Progenitor cell of endocrine pancreas (in vitro differentiated cells): ENCODE data around the gene GDPD2. TPM values are rescaled to one million over a fixed set of nuclear protein-coding genes. Genes with fewer than 3 reads are reported as not detected.

Source experiments
- DNase-seq: peaks from one replicate; pipeline ENCODE4 v3.0.0; 2021; ENCODE audit warnings: low spot score; ENCODE audit not compliant: unreplicated experiment
- H3K27ac Mint-ChIP-seq: 2 replicates; pipeline ENCODE4 v1.8.0; 2021; ENCODE audit warnings: mild to moderate bottlenecking, moderate library complexity, mixed read lengths
- H3K27me3 Mint-ChIP-seq: 2 replicates; pipeline ENCODE4 v1.8.0; 2021; ENCODE audit warnings: mixed read lengths
- H3K36me3 Mint-ChIP-seq: 2 replicates; pipeline ENCODE4 v1.8.0; 2022; ENCODE audit warnings: mixed read lengths; ENCODE audit not compliant: insufficient read depth
- H3K4me1 Mint-ChIP-seq: 2 replicates; pipeline ENCODE4 v1.8.0; 2021; ENCODE audit warnings: low read depth, mixed read lengths
- H3K4me3 Mint-ChIP-seq: 2 replicates; pipeline ENCODE4 v1.8.0; 2021; ENCODE audit warnings: low read depth, mild to moderate bottlenecking, moderate library complexity, mixed read lengths
- H3K9me3 Mint-ChIP-seq: 2 replicates; pipeline ENCODE4 v1.8.0; 2021; ENCODE audit warnings: low read depth, mixed read lengths
- CTCF ChIP-seq: fragments of 200-600 bp; sonication (generic); IDR thresholded peaks from one replicate; pipeline ENCODE4 v1.5.0; 2021; ENCODE audit warnings: antibody characterized with exemption, mild to moderate bottlenecking; ENCODE audit not compliant: unreplicated experiment
- total RNA-seq: library from RNA; stranded (reverse); gene quantifications from 2 replicates; pipeline ENCODE4 v1.2.1, GENCODE V29; 2021

GDPD2 gene
- total RNA-seq, 1 donor from 2014 or later = 2.3 TPM

- H3K4me1 Mint-ChIP-seq = no peaks in the 10 kb centered on the region
- H3K9me3 Mint-ChIP-seq = peaks cover 9% of the 10 kb centered on the region
- TF ChIP-seq CTCF = no peak
Measured at GRCh38 chrX:70446380-70447350, 23.6 kb downstream of the GDPD2 start.

DNA sequence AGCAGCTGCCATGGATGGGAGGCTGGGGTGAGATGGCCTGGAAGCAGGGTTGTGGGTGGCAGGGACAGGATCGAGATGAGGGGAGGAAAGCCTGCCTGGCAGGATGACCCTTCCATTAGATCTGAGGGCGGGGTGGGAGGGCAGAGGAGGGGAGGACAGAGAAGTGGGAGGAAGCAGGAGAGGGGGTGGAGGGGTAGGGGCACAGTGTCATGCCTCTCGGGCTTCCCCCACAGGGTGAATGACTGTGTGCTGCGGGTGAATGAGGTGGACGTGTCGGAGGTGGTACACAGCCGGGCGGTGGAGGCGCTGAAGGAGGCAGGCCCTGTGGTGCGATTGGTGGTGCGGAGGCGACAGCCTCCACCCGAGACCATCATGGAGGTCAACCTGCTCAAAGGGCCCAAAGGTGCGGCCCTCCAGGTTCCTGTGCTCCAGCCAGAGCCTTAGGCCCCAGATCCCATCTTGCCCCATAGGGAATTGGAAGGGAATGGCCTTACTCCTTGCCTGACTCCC, 26.4 kb downstream of the GDPD2 start:
- H3K27ac Mint-ChIP-seq = no peak overlapping the region
- peaks cover 9% of the 10 kb centered on the region for H3K9me3 Mint-ChIP-seq
- H3K36me3 Mint-ChIP-seq = no peaks in the 10 kb centered on the region
- H3K27me3 Mint-ChIP-seq = peaks cover 21% of the 10 kb centered on the region
- H3K4me3 Mint-ChIP-seq = no peak overlapping the region
- TF ChIP-seq CTCF = no peak
- no peak for DNase-seq
- peaks cover 13% of the 10 kb centered on the region for H3K4me1 Mint-ChIP-seq

More at GRCh38 chrX:70446380-70447350, 23.6 kb downstream of the GDPD2 start:
- H3K4me3 Mint-ChIP-seq = no peak overlapping the region
- no peak for DNase-seq
- H3K27ac Mint-ChIP-seq = no peak overlapping the region
- peaks cover 46% of the 10 kb centered on the region for H3K27me3 Mint-ChIP-seq
- H3K36me3 Mint-ChIP-seq = no peaks in the 10 kb centered on the region

- DNase-seq = peak; percentile 43
- H3K27ac Mint-ChIP-seq = peak overlapping the region; percentile 92
- peak; percentile 61 for TF ChIP-seq CTCF
- H3K27me3 Mint-ChIP-seq = peaks cover 5% of the 10 kb centered on the region
- peaks cover 5% of the 10 kb centered on the region for H3K36me3 Mint-ChIP-seq
- H3K4me1 Mint-ChIP-seq = peaks cover 19% of the 10 kb centered on the region
- peaks cover 5% of the 10 kb centered on the region for H3K9me3 Mint-ChIP-seq
- H3K4me3 Mint-ChIP-seq = peak overlapping the region; percentile 82
Measured at GRCh38 chrX:70452143-70452733, 29.1 kb downstream of the GDPD2 start.

GRCh38 chrX:70453024-70453618, 30.0 kb downstream of the GDPD2 start:
- Mint-ChIP-seq H3K9me3 (peaks cover 5% of the 10 kb centered on the region), H3K4me1 (peaks cover 19% of the 10 kb centered on the region), H3K27me3 (peaks cover 5% of the 10 kb centered on the region), H3K4me3 (peak overlapping the region; percentile 77), H3K27ac (peak overlapping the region; percentile 71), H3K36me3 (peaks cover 5% of the 10 kb centered on the region)
- DNase-seq = no peak
- TF ChIP-seq CTCF = no peak
